ENCODE measurements around the gene PLSCR4.
A peak's percentile ranks its signal among the peaks of the same experiment; 100 is the strongest.

Gene PLSCR4

GRCh38 chr3:146160964-146161662 lies 89.8 kb downstream of the PLSCR4 start, which contains the start of gene PLOD2:
Gene PLOD2 (minus strand): TSS chr3:146161184. CDS start chr3:146160989, 195 bp downstream.
- no peak for TF ChIP-seq JUND (IDR thresholded peaks at IDR 0.05; ENCODE audit: low read depth)
- DNase-seq (ENCODE audit: low read depth in 1 of 2, low spot score in 1 of 2): peak; percentile 79 to 92
- in situ Hi-C loops (cut with HindIII; ENCODE audit: low pct_unique_long_range_greater_than_20kb, low sequenced_read_pairs): no loop called here

- TF ChIP-seq JUND (IDR thresholded peaks at IDR 0.05; ENCODE audit: low read depth): no peak
- in situ Hi-C loops (cut with HindIII; ENCODE audit: low pct_unique_long_range_greater_than_20kb, low sequenced_read_pairs): no loop called here
- DNase-seq (ENCODE audit: low read depth in 1 of 2, low spot score in 1 of 2): peak; percentile 67 to 94
Observed at GRCh38 chr3:146160321-146160963, 90.5 kb downstream of the PLSCR4 start.

- no peak for DNase-seq (ENCODE audit: low read depth in 1 of 2, low spot score in 1 of 2)
- in situ Hi-C loops (cut with HindIII; ENCODE audit: low pct_unique_long_range_greater_than_20kb, low sequenced_read_pairs): no loop called here
- TF ChIP-seq JUND (IDR thresholded peaks at IDR 0.05; ENCODE audit: low read depth): no peak
Observed at GRCh38 chr3:146159616-146160320, 91.1 kb downstream of the PLSCR4 start.

GRCh38 chr3:146159037-146159436 lies 91.9 kb downstream of the PLSCR4 start:
- TF ChIP-seq JUND (IDR thresholded peaks at IDR 0.05; ENCODE audit: low read depth): no peak
- no peak for DNase-seq (ENCODE audit: low read depth in 1 of 2, low spot score in 1 of 2)
- in situ Hi-C loops (cut with HindIII; ENCODE audit: low pct_unique_long_range_greater_than_20kb, low sequenced_read_pairs): no loop called here

GRCh38 chr3:146157325-146158060 lies 93.4 kb downstream of the PLSCR4 start:
- in situ Hi-C loops (cut with HindIII; ENCODE audit: low pct_unique_long_range_greater_than_20kb, low sequenced_read_pairs): no loop called here
- DNase-seq (ENCODE audit: low read depth in 1 of 2, low spot score in 1 of 2): no peak
- TF ChIP-seq JUND (IDR thresholded peaks at IDR 0.05; ENCODE audit: low read depth): no peak

GRCh38 chr3:146156666-146157314 lies 94.1 kb downstream of the PLSCR4 start:
- DNase-seq (ENCODE audit: low read depth in 1 of 2, low spot score in 1 of 2): peak in 1 of 2 experiments; percentile 78
- in situ Hi-C loops (cut with HindIII; ENCODE audit: low pct_unique_long_range_greater_than_20kb, low sequenced_read_pairs): no loop called here
- TF ChIP-seq JUND (IDR thresholded peaks at IDR 0.05; ENCODE audit: low read depth): no peak

- no peak for TF ChIP-seq JUND (IDR thresholded peaks at IDR 0.05; ENCODE audit: low read depth)
- in situ Hi-C loops (cut with HindIII; ENCODE audit: low pct_unique_long_range_greater_than_20kb, low sequenced_read_pairs): no loop called here
- peak in 1 of 2 experiments; percentile 48 for DNase-seq (ENCODE audit: low read depth in 1 of 2, low spot score in 1 of 2)
Observed at GRCh38 chr3:146156095-146156494, 94.8 kb downstream of the PLSCR4 start.

GRCh38 chr3:146154995-146155394 lies 95.9 kb downstream of the PLSCR4 start:
- no peak for DNase-seq (ENCODE audit: low read depth in 1 of 2, low spot score in 1 of 2)
- in situ Hi-C loops (cut with HindIII; ENCODE audit: low pct_unique_long_range_greater_than_20kb, low sequenced_read_pairs): no loop called here
- TF ChIP-seq JUND (IDR thresholded peaks at IDR 0.05; ENCODE audit: low read depth): no peak

- in situ Hi-C loops (cut with HindIII; ENCODE audit: low pct_unique_long_range_greater_than_20kb, low sequenced_read_pairs): no loop called here
- DNase-seq (ENCODE audit: low read depth in 1 of 2, low spot score in 1 of 2): no peak
- no peak for TF ChIP-seq JUND (IDR thresholded peaks at IDR 0.05; ENCODE audit: low read depth)
Observed at GRCh38 chr3:146154316-146154715, 96.6 kb downstream of the PLSCR4 start.

- no peak for TF ChIP-seq JUND (IDR thresholded peaks at IDR 0.05; ENCODE audit: low read depth)
- in situ Hi-C loops (cut with HindIII; ENCODE audit: low pct_unique_long_range_greater_than_20kb, low sequenced_read_pairs): no loop called here
- DNase-seq (ENCODE audit: low read depth in 1 of 2, low spot score in 1 of 2): no peak
Observed at GRCh38 chr3:146153429-146153828, 97.5 kb downstream of the PLSCR4 start.

- in situ Hi-C loops (cut with HindIII; ENCODE audit: low pct_unique_long_range_greater_than_20kb, low sequenced_read_pairs): no loop called here
- no peak for DNase-seq (ENCODE audit: low read depth in 1 of 2, low spot score in 1 of 2)
- TF ChIP-seq JUND (IDR thresholded peaks at IDR 0.05; ENCODE audit: low read depth): no peak
Observed at GRCh38 chr3:146152834-146153233, 98.1 kb downstream of the PLSCR4 start.

GRCh38 chr3:146148468-146148931 lies 102.4 kb downstream of the PLSCR4 start:
- no peak for TF ChIP-seq JUND (IDR thresholded peaks at IDR 0.05; ENCODE audit: low read depth)
- in situ Hi-C loops (cut with HindIII; ENCODE audit: low pct_unique_long_range_greater_than_20kb, low sequenced_read_pairs): no loop called here
- DNase-seq (ENCODE audit: low read depth in 1 of 2, low spot score in 1 of 2): peak in 1 of 2 experiments; percentile 29
